ENCODE data around the gene SORCS2. TPM values are rescaled to one million over a fixed set of nuclear protein-coding genes. Genes with fewer than 3 reads are reported as not detected.

The SORCS2 gene
- total RNA-seq, 4 donors from 2014 or later = 0.07 to 1.2 (median 0.11) TPM

GRCh38 chr4:7675612-7676320 lies 483.4 kb downstream of the SORCS2 start:
- ATAC-seq = no peak
- Histone ChIP-seq H3K27ac (no peak overlapping the region), H3K9me3 (no peaks in the 10 kb centered on the region), H3K36me3 (no peaks in the 10 kb centered on the region), H3K4me1 (no peaks in the 10 kb centered on the region), H3K4me3 (no peak overlapping the region), H3K27me3 (peaks cover 0 to 3% (median 0%) of the 10 kb centered on the region in 3 donors)
- TF ChIP-seq CTCF (IDR thresholded peaks at IDR 0.05 in 4 of 5, conservative IDR thresholded peaks at IDR 0.05 in 1 of 5) (no peak), POLR2A (IDR thresholded peaks at IDR 0.05) (no peak)
- no peak for DNase-seq
- intact Hi-C loops (cut with DNase I; ENCODE audit: low total_unique reads) = no loop called here
- in situ Hi-C loops (cut with MboI; ENCODE audit: low sequenced_read_pairs in 4 of 4) = no loop called here

- Histone ChIP-seq H3K9me3 (no peaks in the 10 kb centered on the region), H3K27me3 (peaks cover 0 to 3% (median 2%) of the 10 kb centered on the region in 3 donors), H3K4me3 (no peak overlapping the region), H3K4me1 (no peaks in the 10 kb centered on the region), H3K36me3 (no peaks in the 10 kb centered on the region), H3K27ac (no peak overlapping the region)
- no peak for TF ChIP-seq POLR2A (IDR thresholded peaks at IDR 0.05)
- no peak for TF ChIP-seq CTCF (IDR thresholded peaks at IDR 0.05 in 4 of 5, conservative IDR thresholded peaks at IDR 0.05 in 1 of 5)
- no peak for ATAC-seq
- in situ Hi-C loops (cut with MboI; ENCODE audit: low sequenced_read_pairs in 4 of 4) = no loop called here
- intact Hi-C loops (cut with DNase I; ENCODE audit: low total_unique reads) = no loop called here
- no peak for DNase-seq
These were observed 484.1 kb downstream of the SORCS2 start for GRCh38 chr4:7676398-7676922.

GRCh38 chr4:7677086-7677485 lies 484.7 kb downstream of the SORCS2 start:
- in situ Hi-C loops (cut with MboI; ENCODE audit: low sequenced_read_pairs in 4 of 4) (no loop called here), intact Hi-C loops (cut with DNase I; ENCODE audit: low total_unique reads) (no loop called here)
- no peaks in the 10 kb centered on the region for H3K4me1 ChIP-seq
- no peaks in the 10 kb centered on the region for H3K9me3 ChIP-seq
- TF ChIP-seq POLR2A (IDR thresholded peaks at IDR 0.05) (no peak), CTCF (IDR thresholded peaks at IDR 0.05 in 4 of 5, conservative IDR thresholded peaks at IDR 0.05 in 1 of 5) (no peak)
- ATAC-seq = no peak
- no peak for DNase-seq
- H3K4me3 ChIP-seq = no peak overlapping the region
- peaks cover 0 to 4% (median 3%) of the 10 kb centered on the region in 3 donors for H3K27me3 ChIP-seq
- H3K27ac ChIP-seq = no peak overlapping the region
- no peaks in the 10 kb centered on the region for H3K36me3 ChIP-seq

GRCh38 chr4:7677799-7678301 lies 485.5 kb downstream of the SORCS2 start:
- no peak overlapping the region for H3K4me3 ChIP-seq
- H3K27me3 ChIP-seq = peaks cover 0 to 4% (median 3%) of the 10 kb centered on the region in 3 donors
- intact Hi-C loops (cut with DNase I; ENCODE audit: low total_unique reads) (no loop called here), in situ Hi-C loops (cut with MboI; ENCODE audit: low sequenced_read_pairs in 4 of 4) (no loop called here)
- ATAC-seq = no peak
- no peaks in the 10 kb centered on the region for H3K4me1 ChIP-seq
- no peaks in the 10 kb centered on the region for H3K36me3 ChIP-seq
- no peak overlapping the region for H3K27ac ChIP-seq
- TF ChIP-seq CTCF (IDR thresholded peaks at IDR 0.05 in 4 of 5, conservative IDR thresholded peaks at IDR 0.05 in 1 of 5) (no peak), POLR2A (IDR thresholded peaks at IDR 0.05) (no peak)
- DNase-seq = no peak
- no peaks in the 10 kb centered on the region for H3K9me3 ChIP-seq

Measured in gastrocnemius medialis (tissue), 4 donors.